Choroid plexus epithelial cell (primary cell): Measurements from ENCODE around the gene CLEC7A.

ENCODE experiments used
- DNase-seq: peaks from one replicate; pipeline ENCODE4 v3.0.0-alpha.2; 2010; ENCODE audit warnings: low read depth
- H3K4me3 ChIP-seq: 2 replicates; pipeline ENCODE4 v1.5.1; 2011; ENCODE audit warnings: low read depth, mild to moderate bottlenecking, control low read depth, low read length, moderate library complexity
- TF ChIP-seq, protein P1 (sequence below): conservative IDR thresholded peaks from 2 replicates; pipeline ENCODE4 v1.5.1; 2011; ENCODE audit warnings: low read depth, mild to moderate bottlenecking, control low read depth, inconsistent platforms, low read length, moderate library complexity

Gene CLEC7A

DNA sequence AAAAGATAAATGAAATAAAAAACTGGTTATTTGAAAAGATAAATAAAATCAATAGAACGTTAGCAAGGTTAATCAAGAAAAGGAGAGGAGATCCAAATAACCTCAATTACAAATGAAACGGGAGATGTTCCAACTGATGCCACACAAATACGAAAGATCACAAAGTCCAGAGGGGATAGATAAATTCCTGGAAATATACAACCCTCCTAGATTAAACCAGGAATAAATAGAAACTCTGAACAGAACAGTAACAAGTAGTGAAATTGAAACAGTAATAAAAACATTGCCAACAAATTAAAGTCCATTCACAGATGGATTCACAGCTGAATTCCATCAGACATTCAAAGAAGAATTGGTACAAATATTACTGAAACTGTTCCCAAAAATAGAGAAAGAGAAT is 43.6 kb downstream of the CLEC7A start:
- TF ChIP-seq, protein P1, sequence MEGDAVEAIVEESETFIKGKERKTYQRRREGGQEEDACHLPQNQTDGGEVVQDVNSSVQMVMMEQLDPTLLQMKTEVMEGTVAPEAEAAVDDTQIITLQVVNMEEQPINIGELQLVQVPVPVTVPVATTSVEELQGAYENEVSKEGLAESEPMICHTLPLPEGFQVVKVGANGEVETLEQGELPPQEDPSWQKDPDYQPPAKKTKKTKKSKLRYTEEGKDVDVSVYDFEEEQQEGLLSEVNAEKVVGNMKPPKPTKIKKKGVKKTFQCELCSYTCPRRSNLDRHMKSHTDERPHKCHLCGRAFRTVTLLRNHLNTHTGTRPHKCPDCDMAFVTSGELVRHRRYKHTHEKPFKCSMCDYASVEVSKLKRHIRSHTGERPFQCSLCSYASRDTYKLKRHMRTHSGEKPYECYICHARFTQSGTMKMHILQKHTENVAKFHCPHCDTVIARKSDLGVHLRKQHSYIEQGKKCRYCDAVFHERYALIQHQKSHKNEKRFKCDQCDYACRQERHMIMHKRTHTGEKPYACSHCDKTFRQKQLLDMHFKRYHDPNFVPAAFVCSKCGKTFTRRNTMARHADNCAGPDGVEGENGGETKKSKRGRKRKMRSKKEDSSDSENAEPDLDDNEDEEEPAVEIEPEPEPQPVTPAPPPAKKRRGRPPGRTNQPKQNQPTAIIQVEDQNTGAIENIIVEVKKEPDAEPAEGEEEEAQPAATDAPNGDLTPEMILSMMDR, result no peak
- H3K4me3 ChIP-seq, result no peak overlapping the region
- no peak for DNase-seq

DNA sequence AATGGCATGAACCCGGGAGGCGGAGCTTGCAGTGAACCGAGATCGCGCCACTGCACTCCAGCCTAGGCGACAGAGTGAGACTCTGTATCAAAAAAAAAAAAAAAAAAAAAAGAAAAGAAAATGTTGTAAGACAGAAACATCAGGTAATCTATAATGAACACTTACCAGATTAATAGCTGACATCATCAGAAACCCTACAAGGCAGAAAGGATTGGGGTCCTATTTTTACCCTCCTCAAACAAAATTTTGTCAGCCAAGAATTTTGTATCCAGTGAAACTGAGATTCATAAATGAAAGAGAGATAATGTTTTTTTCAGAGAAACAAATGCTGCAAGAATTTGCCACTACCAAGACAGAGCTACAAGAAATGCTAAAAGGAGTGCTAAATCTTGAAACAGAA is 45.3 kb downstream of the CLEC7A start:
- no peak overlapping the region for H3K4me3 ChIP-seq
- TF ChIP-seq, protein P1, result no peak
- no peak for DNase-seq

DNA sequence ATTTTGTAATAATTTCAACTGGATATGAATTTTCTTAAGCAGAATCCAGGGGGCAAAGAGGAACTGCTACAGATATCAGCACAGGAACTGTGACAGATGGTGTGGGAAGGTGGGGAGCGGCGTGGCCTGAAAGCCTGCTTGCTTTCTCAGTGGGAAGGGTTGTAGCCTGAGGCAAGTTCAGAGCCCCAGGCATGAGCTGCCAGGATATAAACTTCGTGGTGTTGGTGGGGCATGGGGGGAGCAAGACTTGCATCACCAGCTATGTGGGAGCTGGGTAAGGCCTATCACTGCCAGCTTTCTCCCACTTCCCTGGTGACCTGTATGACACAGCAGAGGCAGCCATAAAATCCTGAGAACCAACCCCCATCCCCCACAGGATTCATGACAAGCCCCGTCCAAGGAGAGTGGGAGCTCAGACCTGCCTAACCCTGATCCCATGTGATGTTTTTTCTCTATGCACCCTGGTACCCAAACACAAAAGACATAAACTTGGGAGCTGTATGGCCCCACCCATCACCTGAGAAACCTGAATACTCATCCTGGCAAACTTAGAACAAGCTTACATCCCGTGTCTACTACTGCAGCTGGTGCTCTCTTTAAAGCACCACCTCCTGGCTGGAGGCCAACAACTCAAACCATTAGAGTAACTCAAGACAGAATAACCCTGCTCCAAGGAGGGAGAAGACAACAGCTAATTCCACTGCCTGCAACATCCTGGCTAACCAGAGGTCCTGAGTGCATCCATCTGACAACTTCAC is 47.7 kb downstream of the CLEC7A start:
- no peak overlapping the region for H3K4me3 ChIP-seq
- peak; percentile 6 for DNase-seq
- TF ChIP-seq, protein P1, result no peak

DNA sequence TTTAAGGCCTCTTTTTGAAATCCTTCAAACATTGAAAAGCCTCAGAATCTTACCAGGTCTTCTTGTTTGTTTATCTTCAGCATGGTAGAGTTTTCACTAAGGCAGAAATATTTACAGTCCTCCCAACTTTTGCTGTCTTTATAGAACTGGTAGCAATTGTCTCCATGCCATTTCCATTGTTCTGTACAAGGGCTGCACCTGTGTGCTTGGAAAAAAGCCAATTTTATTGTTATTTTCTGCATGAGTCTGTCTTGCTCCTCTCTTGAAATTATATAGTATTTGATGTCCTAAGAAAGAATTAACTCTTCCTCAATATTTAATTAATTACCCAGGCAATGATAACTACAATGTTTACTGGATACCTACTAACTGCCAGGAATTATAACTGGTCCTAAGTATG is 54.5 kb downstream of the CLEC7A start:
- TF ChIP-seq, protein P1, result no peak
- DNase-seq, result no peak
- no peak overlapping the region for H3K4me3 ChIP-seq

DNA sequence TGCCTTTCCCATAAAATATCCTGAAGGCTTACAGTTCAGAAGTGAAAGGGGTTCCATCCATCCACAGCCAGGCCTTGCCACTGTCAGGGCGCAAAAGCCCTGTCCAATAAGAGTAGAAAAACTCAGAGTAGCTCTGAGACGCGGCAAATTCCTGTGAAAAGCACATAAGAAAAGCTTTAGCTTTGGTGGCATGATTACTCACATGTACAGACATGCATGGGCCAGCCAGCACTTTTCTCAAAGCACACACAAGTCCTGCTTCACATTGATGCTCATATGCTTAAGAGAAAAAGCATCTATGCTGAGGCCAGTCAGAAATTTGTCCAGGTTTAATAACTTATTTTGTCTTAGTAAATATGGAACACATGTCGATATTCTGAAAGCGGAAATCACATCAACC is 56.7 kb downstream of the CLEC7A start:
- DNase-seq, result no peak
- TF ChIP-seq, protein P1, result no peak
- no peak overlapping the region for H3K4me3 ChIP-seq

DNA sequence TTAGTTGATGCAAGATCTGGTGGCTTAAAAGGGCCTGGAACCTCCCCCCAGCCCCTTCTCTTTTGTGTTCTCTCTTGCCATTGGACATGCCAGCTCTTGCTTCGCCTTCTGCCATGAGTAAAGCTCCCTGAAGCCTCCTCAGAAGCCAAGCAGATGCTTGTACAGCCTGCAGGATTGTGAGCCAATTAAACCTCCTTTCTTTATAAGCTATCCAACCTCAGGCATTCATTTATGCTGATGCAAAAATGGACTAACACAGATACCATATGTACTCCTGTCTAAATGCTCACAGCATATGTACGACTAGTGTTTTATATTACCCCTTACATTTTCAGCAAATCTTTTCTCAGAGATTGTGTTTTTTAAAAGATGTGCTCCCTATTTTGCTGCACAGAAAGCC is 57.9 kb downstream of the CLEC7A start:
- TF ChIP-seq, protein P1, result no peak
- no peak overlapping the region for H3K4me3 ChIP-seq
- DNase-seq, result no peak

DNA sequence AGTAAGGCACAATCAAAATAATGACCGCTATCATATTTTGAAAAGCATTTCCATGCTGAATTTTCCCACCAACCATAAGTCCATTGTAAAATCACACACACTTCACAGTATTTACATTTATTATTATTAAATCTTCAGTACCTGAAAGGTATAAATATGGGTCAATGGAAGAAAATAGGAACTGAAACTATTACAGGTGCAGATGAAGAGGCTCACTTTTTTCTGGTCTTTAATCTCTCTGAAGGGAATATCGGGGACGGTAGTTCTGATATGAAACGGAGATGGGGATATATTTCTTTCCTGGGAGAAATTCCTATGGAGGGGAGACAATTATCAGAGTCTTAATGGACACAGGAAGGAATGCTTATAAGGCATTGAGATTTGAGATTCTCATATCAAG is 59.6 kb downstream of the CLEC7A start:
- H3K4me3 ChIP-seq, result no peak overlapping the region
- TF ChIP-seq, protein P1, result no peak
- no peak for DNase-seq
